Mesothelial cell of epicardium (in vitro differentiated cells): ENCODE results near the gene SCTR. TPM values are rescaled to one million over a fixed set of nuclear protein-coding genes. Genes with fewer than 3 reads are reported as not detected.
A peak's percentile ranks its signal among the peaks of the same experiment; 100 is the strongest.

ENCODE experiments used
- DNase-seq, 2 experiments: peaks; one replicate each; pipeline ENCODE4 v3.0.0; 2021; ENCODE audit warnings: low spot score in 2 of 2; ENCODE audit not compliant: unreplicated experiment in 2 of 2
- H3K27ac Mint-ChIP-seq: 2 replicates; pipeline ENCODE4 v1.8.0; 2021; ENCODE audit warnings: mixed read lengths
- H3K27me3 Mint-ChIP-seq: 2 replicates; pipeline ENCODE4 v1.8.0; 2021; ENCODE audit warnings: low read depth, mixed read lengths
- H3K36me3 Mint-ChIP-seq: 2 replicates; pipeline ENCODE4 v1.8.0; 2021; ENCODE audit warnings: mixed read lengths
- H3K4me1 Mint-ChIP-seq: 2 replicates; pipeline ENCODE4 v1.8.0; 2021; ENCODE audit warnings: mixed read lengths
- H3K4me3 Mint-ChIP-seq: 2 replicates; pipeline ENCODE4 v1.8.0; 2021; ENCODE audit warnings: mild to moderate bottlenecking, moderate library complexity, mixed read lengths
- H3K9me3 Mint-ChIP-seq: 2 replicates; pipeline ENCODE4 v1.8.0; 2021; ENCODE audit warnings: mixed read lengths
- total RNA-seq: library from RNA; stranded (reverse); gene quantifications from 3 replicates; pipeline ENCODE4 v1.2.1, GENCODE V29; 2021
- TF ChIP-seq, protein P1 (sequence below): fragments of 200-600 bp; sonication (generic); IDR thresholded peaks from one replicate; pipeline ENCODE4 v1.5.0; 2021; ENCODE audit warnings: antibody characterized with exemption; ENCODE audit not compliant: unreplicated experiment

SCTR gene
- total RNA-seq, result 0.97 to 1.3 TPM (median 1.2 TPM) in 3 replicates

DNA sequence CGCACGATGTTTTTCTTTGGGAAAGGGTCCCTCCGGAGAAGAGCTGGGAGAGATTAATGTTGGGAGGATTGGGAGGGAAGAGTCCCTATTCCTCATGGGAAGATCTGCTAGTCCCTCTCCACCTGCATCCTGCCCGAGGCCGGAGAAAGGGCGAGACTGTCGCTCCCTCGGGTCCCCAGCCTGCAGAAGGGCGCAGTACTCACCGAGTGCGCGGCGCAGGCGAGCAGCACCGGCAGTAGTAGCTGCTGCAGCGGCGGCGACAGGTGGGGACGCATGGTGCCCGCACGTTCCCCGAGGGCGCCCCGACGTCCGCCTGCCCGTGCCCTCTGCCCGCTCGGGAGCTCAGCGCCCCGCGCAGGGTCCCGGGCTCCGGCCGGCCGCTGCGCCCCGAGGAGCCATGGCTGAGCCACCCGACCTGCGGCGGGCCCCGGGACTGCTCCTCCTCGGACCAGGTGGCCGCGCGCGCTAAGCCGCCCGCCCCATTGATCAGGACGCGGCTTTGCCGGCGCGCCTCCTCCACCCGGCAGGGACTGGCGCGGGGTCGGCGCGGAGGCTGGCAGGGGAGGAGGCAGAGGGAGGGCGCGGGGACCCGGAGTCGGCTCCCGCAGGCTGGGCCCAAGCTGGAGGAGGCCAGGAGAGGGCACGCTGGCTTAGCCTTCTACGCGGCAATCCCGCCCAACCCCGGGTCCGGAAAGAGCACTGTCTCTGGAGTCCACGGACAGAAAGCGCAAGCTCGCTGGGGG, at the start of gene SCTR:
Gene SCTR (minus strand): TSS at position 532 of the 743 bp plus-strand sequence. CDS start 257 bp downstream, at position 275.
- H3K27me3 Mint-ChIP-seq, result peaks cover 85% of the 10 kb centered on the region
- TF ChIP-seq, protein P1, sequence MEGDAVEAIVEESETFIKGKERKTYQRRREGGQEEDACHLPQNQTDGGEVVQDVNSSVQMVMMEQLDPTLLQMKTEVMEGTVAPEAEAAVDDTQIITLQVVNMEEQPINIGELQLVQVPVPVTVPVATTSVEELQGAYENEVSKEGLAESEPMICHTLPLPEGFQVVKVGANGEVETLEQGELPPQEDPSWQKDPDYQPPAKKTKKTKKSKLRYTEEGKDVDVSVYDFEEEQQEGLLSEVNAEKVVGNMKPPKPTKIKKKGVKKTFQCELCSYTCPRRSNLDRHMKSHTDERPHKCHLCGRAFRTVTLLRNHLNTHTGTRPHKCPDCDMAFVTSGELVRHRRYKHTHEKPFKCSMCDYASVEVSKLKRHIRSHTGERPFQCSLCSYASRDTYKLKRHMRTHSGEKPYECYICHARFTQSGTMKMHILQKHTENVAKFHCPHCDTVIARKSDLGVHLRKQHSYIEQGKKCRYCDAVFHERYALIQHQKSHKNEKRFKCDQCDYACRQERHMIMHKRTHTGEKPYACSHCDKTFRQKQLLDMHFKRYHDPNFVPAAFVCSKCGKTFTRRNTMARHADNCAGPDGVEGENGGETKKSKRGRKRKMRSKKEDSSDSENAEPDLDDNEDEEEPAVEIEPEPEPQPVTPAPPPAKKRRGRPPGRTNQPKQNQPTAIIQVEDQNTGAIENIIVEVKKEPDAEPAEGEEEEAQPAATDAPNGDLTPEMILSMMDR, result no peak
- peak within 1 kb of the TSS; percentile 66 for H3K4me3 Mint-ChIP-seq
- peaks cover 3% of the 10 kb centered on the region for H3K9me3 Mint-ChIP-seq
- no peak within 1 kb of the TSS for H3K27ac Mint-ChIP-seq
- no peak for DNase-seq
- no peaks in the 10 kb centered on the region for H3K36me3 Mint-ChIP-seq
- H3K4me1 Mint-ChIP-seq, result peaks cover 14% of the 10 kb centered on the region

DNA sequence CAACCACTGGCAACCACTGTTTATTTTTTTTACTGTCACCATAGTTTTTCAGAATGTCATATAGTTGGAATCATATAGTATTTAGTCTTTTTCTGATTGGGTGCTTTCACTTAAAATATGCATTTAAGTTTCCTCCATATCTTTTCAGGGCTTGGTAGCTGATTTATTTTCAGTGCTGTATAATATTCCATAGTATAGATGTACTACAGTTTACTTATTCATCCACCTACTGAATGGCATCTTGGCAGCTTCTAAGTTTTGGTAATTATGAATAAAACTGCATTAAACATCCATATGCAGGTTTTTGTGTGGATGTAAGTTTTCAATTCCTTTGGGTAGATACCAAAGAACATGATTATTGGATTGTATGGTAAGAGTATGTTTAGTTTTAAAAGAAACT, 43.0 kb upstream of the SCTR start:
- H3K4me3 Mint-ChIP-seq, result no peak overlapping the region

DNA sequence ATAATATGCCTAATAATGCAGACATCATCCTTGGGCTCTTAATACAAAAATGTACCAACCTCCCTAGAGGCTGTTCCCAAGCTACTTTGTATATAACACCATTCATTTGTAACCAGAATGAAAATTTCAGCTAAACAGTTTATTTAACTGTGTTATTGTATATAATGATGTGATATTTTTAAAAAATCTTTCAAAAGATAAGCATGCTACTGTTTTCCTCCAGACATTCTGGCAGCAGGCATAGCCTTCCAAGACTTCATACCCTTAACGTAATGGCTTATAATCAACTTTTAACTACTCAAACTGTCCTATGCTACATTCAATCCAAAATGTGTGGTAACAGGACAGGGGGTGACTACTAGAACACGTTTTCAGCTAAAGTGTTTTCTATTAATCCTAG, 41.2 kb upstream of the SCTR start:
- Mint-ChIP-seq H3K27ac (no peak overlapping the region), H3K36me3 (peaks cover 17% of the 10 kb centered on the region), H3K4me1 (peaks cover 5% of the 10 kb centered on the region), H3K27me3 (no peaks in the 10 kb centered on the region), H3K4me3 (no peak overlapping the region), H3K9me3 (peaks cover 27% of the 10 kb centered on the region)
- DNase-seq, result no peak
- TF ChIP-seq, protein P1, result no peak

More for the DNA sequence above, 43.0 kb upstream of the SCTR start:
- no peak for DNase-seq
- TF ChIP-seq, protein P1, result no peak
- no peaks in the 10 kb centered on the region for H3K4me1 Mint-ChIP-seq
- no peaks in the 10 kb centered on the region for H3K27me3 Mint-ChIP-seq
- peaks cover 17% of the 10 kb centered on the region for H3K36me3 Mint-ChIP-seq
- H3K9me3 Mint-ChIP-seq, result peaks cover 28% of the 10 kb centered on the region
- no peak overlapping the region for H3K27ac Mint-ChIP-seq

DNA sequence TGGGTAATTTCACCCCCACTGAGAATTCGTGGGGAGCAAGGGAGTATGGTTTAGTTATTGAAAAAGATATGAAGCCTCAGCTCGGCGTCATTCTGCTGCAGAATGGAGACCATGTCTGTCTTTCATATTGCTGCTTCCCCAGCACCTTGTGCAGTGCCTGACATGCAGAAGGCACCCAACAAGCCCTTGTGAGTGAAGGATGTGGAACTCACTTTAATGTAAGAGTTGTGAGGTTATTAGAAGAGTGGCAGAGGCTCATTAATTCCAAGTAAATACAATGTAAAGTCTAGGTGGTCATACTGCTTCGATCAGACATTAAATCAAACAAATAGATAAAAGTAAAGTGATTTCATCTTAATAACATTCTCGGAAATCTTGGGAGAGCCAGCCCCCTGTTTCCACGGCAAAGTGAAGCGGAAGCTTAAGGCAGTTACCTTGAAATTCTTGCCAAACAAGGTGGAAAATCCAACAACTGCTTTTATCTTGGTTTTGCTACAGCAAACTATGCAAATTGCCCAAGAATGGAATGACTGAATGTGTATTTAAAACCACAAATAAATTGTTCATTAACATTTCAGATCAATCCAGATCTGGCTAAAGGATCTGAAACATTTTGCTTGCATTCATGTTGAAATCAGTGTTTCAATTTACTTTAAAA, 29.5 kb upstream of the SCTR start:
- H3K36me3 Mint-ChIP-seq, result no peaks in the 10 kb centered on the region
- H3K4me1 Mint-ChIP-seq, result peaks cover 3% of the 10 kb centered on the region
- peaks cover 4% of the 10 kb centered on the region for H3K9me3 Mint-ChIP-seq
- no peak overlapping the region for H3K27ac Mint-ChIP-seq
- TF ChIP-seq, protein P1, result no peak
- no peak overlapping the region for H3K4me3 Mint-ChIP-seq
- peaks cover 1% of the 10 kb centered on the region for H3K27me3 Mint-ChIP-seq
- no peak for DNase-seq

DNA sequence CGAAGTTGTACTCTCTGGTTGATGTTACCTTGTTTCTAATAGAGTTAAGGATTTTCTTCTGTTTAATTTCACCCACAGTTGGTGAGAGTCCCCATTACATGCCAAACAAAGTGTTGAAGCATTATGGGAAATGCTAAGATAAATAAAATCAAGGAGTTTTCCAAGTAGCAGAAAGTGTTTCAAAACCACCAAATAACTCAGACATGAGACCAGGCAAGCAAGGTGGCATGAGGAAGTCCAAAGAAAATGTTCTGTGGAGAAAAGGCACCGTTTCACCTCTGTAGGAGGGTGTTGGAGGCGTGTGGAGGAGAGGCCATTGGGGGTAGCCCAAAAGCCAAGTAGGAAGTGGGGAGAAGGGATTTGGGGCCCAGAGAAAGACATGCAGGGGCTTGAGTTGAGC, 28.6 kb upstream of the SCTR start:
- TF ChIP-seq, protein P1, result no peak
- no peak overlapping the region for H3K4me3 Mint-ChIP-seq
- H3K27ac Mint-ChIP-seq, result no peak overlapping the region
- H3K4me1 Mint-ChIP-seq, result peaks cover 8% of the 10 kb centered on the region
- H3K36me3 Mint-ChIP-seq, result no peaks in the 10 kb centered on the region
- peaks cover 1% of the 10 kb centered on the region for H3K27me3 Mint-ChIP-seq
- no peak for DNase-seq
- peaks cover 4% of the 10 kb centered on the region for H3K9me3 Mint-ChIP-seq
